ENCODE results near the gene NACC2. TPM values are rescaled to one million over a fixed set of nuclear protein-coding genes. Genes with fewer than 3 reads are reported as not detected.

NACC2 gene
- total RNA-seq, 4 donors from 2014 or later, result 15.0 to 35.2 (median 20.7) TPM

- no peak for TF ChIP-seq CTCF (IDR thresholded peaks at IDR 0.05; ENCODE audit: low read depth)
These were observed 15.2 kb downstream of the NACC2 start for GRCh38 chr9:136079916-136080246.

GRCh38 chr9:136079211-136079915 is 15.7 kb downstream of the NACC2 start:
- no peak for TF ChIP-seq CTCF (IDR thresholded peaks at IDR 0.05; ENCODE audit: low read depth)

- no peak for TF ChIP-seq CTCF (IDR thresholded peaks at IDR 0.05; ENCODE audit: low read depth)
These were observed 16.5 kb downstream of the NACC2 start for GRCh38 chr9:136078498-136079011.

- TF ChIP-seq CTCF (IDR thresholded peaks at IDR 0.05; ENCODE audit: low read depth), result no peak
These were observed 17.1 kb downstream of the NACC2 start for GRCh38 chr9:136078024-136078423.

- no peak for TF ChIP-seq CTCF (IDR thresholded peaks at IDR 0.05; ENCODE audit: low read depth)
These were observed 17.6 kb downstream of the NACC2 start for GRCh38 chr9:136077491-136077890.

GRCh38 chr9:136075881-136076678 is 19.0 kb downstream of the NACC2 start:
- no peak for TF ChIP-seq CTCF (IDR thresholded peaks at IDR 0.05; ENCODE audit: low read depth)

GRCh38 chr9:136075134-136075841 is 19.8 kb downstream of the NACC2 start:
- TF ChIP-seq CTCF (IDR thresholded peaks at IDR 0.05; ENCODE audit: low read depth), result no peak
